Muscle of arm (tissue), 12 donors: ENCODE data around the gene TMEFF2. TPM values are rescaled to one million over a fixed set of nuclear protein-coding genes. Genes with fewer than 3 reads are reported as not detected.
A peak's percentile ranks its signal among the peaks of the same experiment; 100 is the strongest.

Experiments used
- DNase-seq: peaks from one replicate; pipeline ENCODE4 v3.0.0-alpha.2; 2013
- polyA plus RNA-seq, 12 donors: library from polyadenylated mRNA; unstranded; fragments of 120-200 nt; gene quantifications; one replicate each; pipeline ENCODE4 v1.2.1, GENCODE V29; 2013; ENCODE audit not compliant: insufficient read length in 12 of 12

The TMEFF2 gene
- polyA plus RNA-seq, 12 donors: 13.7 to 33.3 (median 26.2) TPM; not detected in 1

DNA sequence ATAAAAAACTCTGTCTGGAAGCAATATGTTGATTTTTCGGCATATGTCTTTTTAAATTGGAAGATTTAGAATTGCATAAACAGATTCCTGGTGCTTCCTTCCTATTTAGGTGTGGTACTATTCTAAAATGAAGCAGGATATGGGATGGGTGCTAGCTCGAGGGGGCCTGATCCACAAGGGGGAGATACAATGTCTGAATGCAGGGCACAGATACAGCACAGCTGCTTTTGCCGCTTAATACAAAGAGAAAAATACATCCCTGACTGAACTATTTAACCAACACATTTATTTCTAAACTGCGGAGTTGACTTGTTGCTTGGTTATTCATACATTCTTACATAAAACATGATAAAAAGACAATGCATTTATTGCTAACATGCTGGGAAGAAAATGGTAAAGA, 169.1 kb downstream of the TMEFF2 start:
- peak; percentile 14 for DNase-seq

- DNase-seq: no peak
Measured at GRCh38 chr2:192023006-192023405, 171.7 kb downstream of the TMEFF2 start.

GRCh38 chr2:192017844-192018243, 176.9 kb downstream of the TMEFF2 start:
- DNase-seq: no peak

GRCh38 chr2:192016265-192016664, 178.5 kb downstream of the TMEFF2 start:
- DNase-seq: no peak

- DNase-seq: no peak
Measured at GRCh38 chr2:192013211-192013610, 181.5 kb downstream of the TMEFF2 start.

DNA sequence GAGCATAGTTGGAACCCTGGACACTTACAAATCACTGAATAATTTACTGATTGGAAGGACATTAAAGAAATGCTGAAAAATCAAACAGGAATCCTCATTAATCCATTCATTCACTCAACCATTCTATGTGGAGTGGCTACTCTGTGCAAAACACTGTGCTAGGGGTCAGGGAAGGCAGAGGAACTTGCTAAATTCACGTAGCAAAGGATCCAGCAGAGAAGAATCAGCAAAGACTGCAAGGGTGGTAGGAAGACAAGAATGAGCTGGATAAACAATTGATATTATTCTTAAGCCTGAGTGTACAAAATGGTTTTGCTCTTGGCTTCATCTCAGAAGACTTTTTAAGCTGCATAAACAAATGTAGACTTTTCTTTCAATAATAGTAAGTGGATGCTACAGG, 183.5 kb downstream of the TMEFF2 start:
- no peak for DNase-seq

DNA sequence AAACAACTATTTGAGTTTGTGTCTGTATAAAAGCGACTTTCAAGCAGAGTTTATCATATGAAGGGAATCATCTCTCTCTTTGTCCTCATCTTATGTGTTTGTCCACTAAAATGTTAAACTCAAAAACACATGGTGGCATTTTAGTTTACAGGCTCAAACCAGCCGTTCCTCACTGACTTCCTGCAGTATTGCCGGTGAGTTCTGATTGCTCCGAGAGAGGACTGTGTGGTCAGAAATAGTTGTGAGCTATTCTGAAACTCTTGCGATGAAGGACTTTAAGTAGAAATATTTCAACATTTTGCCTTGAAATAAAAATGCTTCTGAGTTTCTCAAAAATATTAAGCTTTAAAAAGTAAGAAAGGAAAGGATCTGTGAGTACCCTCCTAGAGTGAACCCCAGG, 184.7 kb downstream of the TMEFF2 start:
- DNase-seq: no peak

GRCh38 chr2:192007581-192008228, 187.0 kb downstream of the TMEFF2 start:
- no peak for DNase-seq

DNA sequence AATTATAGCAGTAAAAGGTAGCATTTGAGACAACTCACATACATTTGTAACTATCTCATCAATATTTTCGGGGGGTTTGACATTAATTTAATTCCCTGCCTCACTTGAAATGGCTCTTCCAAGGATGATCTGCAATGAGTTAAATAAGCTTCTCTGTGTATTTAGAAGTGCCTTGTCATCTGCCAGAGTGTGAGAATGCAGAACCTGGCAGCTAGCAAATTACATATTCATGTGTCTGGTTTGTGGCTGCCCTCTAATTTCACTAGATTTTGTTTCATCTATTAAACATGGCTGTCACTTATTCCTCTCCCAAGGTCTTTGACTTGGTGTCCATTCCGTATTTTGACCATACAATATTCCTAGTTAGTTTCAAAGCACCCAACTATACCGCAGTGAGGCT, 189.5 kb downstream of the TMEFF2 start:
- DNase-seq: no peak

- DNase-seq: no peak
Measured at GRCh38 chr2:192004188-192004963, 190.4 kb downstream of the TMEFF2 start.

DNA sequence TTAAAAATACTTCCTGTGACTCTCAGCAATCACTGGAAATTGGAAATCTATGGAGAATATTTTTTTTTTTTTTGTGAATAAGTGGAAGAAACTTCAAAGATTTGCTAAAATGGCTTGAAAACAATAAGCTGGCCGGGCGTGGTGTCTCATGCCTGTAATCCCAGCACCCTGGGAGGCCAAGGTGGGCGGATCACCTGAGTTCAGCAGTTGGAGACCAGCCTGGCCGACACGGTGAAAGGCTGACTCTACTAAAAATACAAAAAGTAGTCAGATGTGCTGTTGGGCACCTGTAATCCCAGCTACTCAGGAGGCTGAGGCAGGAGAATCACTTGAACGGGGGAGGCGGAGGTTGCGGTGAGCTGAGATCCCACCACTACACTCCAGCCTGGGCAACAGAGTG, 192.3 kb downstream of the TMEFF2 start:
- no peak for DNase-seq

- no peak for DNase-seq
Measured at GRCh38 chr2:192000196-192000980, 194.3 kb downstream of the TMEFF2 start.

GRCh38 chr2:191999101-191999841, 195.5 kb downstream of the TMEFF2 start:
- peak; percentile 38 for DNase-seq

DNA sequence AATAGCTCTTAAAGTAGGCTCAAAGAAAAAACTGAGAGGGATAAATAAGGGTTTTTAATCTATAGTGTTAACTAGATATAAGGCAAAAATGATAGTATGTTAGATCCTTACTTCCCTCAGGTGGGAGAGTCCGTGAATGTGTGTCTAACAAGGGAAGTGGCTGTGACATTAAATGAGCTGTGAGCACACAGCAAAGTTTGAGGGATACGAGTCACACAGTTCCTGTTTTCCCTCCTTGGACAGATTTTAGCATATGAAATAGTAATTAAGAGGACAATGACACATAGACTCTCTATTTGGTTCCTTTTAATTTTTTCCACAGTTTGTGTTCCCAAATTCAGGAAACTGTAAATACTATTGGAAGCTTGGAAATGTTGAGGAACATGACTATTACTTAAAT, 199.4 kb downstream of the TMEFF2 start:
- DNase-seq: no peak

DNA sequence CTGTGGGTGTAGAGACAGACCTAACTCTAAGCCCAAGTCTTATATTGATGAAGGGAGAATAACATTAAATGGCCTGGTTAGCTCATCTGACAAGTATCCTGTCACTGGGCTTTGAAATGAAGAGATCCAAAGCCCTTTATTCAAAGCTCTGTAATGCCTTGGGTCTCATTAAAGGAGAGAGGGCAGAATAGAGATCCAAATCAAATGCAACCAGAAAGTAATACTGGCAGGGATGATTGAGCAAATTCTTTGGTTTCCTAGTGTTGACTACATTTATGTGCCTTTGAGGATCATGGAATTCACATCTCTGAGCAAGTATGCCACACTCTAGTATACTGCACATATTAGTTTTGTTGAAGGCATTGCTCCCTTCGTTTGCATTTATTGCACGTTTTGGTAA, 200.0 kb downstream of the TMEFF2 start:
- no peak for DNase-seq

- DNase-seq: no peak
Measured at GRCh38 chr2:191991442-191991841, 203.3 kb downstream of the TMEFF2 start.

GRCh38 chr2:191985740-191986139, 209.0 kb downstream of the TMEFF2 start:
- DNase-seq: no peak

DNA sequence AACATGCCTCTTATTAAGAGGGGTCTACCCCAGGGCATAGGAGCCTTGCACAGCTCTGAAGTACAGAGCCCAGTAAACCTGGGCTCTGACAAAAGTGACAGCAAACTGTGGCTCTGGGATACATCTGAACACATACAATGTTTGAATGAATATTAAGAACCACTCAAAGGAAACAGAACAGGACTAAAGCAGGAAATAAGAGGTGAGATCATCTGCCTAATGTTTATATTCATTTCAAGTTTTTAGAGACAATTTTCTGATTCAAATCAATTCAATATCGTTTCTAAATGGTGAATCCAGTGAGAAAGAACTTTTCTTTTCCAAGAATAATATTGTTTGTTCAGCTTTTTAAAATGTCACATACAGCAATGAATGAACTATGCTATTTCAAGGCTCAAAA, 211.1 kb downstream of the TMEFF2 start:
- DNase-seq: no peak

DNA sequence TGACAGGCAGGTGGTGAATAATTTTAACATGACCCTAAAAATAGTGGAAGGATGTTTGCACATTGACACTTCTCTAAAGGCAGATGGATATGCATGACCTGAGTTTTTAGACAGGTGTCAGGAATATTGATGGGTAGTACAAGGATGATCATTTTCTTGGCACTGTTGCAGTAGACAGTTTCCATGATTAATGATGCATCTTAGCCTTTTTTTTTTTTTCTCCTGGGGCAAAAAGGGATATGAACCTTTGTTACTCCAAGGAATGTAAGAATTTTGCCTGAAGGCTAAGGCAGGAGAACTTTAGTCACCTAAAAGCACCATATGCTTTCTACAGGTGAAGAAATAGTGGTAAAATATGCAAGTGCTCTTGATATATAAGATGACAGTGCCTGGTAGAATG, 211.5 kb downstream of the TMEFF2 start:
- no peak for DNase-seq

DNA sequence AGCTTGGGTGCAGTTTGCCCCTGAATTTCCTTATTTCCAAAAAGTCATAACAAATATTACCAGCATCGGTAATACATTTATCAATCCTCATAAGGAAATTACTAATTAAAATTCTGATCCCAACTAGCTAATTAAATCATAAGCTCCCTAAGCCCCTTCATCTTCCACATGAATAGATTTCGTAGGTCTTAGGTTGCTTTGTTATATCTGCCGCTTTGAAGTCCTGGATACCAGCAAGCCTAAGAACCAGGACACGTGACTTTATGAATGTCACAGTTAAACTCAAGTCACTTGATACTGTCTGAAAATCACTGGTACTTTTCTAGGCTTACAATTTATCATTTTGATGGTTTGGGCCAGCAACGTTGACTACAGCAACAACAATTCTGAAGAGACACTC, 213.0 kb downstream of the TMEFF2 start:
- no peak for DNase-seq

- no peak for DNase-seq
Measured at GRCh38 chr2:191980483-191980882, 214.2 kb downstream of the TMEFF2 start.

DNA sequence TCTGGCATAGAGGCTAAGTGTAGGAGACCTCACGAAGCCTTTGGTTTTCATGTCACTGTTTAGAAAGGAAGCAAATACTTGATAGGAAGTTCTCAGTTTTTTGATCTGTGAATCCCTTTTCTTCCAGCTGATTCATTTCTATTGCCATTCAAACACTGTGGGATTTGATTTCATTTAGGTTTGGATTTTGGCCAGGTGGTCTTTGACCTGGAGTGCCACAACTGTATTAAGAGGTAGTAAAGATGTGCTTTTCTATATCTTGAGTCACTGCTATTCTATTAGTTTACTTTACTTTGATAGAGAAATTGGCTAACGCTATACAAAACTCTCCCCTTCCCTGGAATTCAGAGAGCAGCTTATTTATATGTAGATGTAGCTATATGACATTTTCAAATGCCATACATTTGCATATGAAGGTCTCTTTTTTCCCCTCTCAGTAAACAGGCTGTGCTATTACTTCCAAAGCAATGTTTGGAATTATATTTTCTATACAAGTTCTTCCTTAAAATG, 215.5 kb downstream of the TMEFF2 start:
- DNase-seq: no peak
